ENCODE results near the gene NUTF2.

The NUTF2 gene

GRCh38 chr16:67901734-67902133 is 55.0 kb downstream of the NUTF2 start:
- Histone ChIP-seq H2AFZ (ENCODE audit: low read length) (no peak overlapping the region), H4K20me1 (ENCODE audit: insufficient read depth, low read length) (no peaks in the 10 kb centered on the region), H3K4me3 (ENCODE audit: low read depth, low read length, poor library complexity, severe bottlenecking) (no peak overlapping the region), H3F3A (ENCODE audit: insufficient read depth, low read length) (no peaks in the 10 kb centered on the region), H3K9me3 (ENCODE audit: low read length) (no peaks in the 10 kb centered on the region), H3K9ac (ENCODE audit: low read length) (no peak overlapping the region), H3K9me2 (ENCODE audit: low read depth, low read length) (no peaks in the 10 kb centered on the region), H3K4me2 (ENCODE audit: low read length) (no peak overlapping the region), H3K27me3 (ENCODE audit: insufficient read depth, low read length) (no peaks in the 10 kb centered on the region), H3K36me3 (ENCODE audit: insufficient read depth, low read length) (peaks cover 6% of the 10 kb centered on the region; the same call in 1 of the 2 replicates), H3K27ac (ENCODE audit: low read depth, low read length, poor library complexity, severe bottlenecking) (no peak overlapping the region), H3K79me2 (ENCODE audit: insufficient read depth, low read length) (peaks cover 7% of the 10 kb centered on the region; the same call in 1 of the 2 replicates), H3K4me1 (ENCODE audit: insufficient read depth, low read length, severe bottlenecking) (no peaks in the 10 kb centered on the region)
- TF ChIP-seq, protein P1, sequence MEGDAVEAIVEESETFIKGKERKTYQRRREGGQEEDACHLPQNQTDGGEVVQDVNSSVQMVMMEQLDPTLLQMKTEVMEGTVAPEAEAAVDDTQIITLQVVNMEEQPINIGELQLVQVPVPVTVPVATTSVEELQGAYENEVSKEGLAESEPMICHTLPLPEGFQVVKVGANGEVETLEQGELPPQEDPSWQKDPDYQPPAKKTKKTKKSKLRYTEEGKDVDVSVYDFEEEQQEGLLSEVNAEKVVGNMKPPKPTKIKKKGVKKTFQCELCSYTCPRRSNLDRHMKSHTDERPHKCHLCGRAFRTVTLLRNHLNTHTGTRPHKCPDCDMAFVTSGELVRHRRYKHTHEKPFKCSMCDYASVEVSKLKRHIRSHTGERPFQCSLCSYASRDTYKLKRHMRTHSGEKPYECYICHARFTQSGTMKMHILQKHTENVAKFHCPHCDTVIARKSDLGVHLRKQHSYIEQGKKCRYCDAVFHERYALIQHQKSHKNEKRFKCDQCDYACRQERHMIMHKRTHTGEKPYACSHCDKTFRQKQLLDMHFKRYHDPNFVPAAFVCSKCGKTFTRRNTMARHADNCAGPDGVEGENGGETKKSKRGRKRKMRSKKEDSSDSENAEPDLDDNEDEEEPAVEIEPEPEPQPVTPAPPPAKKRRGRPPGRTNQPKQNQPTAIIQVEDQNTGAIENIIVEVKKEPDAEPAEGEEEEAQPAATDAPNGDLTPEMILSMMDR (IDR thresholded peaks at IDR 0.05; ENCODE audit: low read length): no peak

DNA sequence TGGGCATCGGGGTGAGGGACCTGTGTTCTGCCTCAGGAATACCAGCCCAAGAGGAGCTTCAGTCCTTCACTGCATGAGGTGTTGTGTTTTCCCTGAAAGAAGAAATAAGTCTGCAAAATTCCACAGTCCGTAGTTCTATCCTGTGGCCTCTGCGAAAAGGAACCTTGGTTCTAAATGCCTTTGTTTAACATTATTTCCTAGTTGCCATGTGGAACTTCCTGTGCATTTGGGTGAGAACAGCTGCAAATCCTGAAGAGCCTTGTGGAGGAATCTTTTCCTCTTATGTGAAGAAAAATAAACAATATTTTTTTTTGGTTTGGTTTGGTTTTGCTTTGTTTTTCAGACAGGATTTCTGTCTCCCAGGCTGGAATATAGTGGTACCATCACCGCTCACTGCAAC is 56.1 kb downstream of the NUTF2 start:
- TF ChIP-seq EZH2 (IDR thresholded peaks at IDR 0.05; ENCODE audit: borderline replicate concordance, low read length): no peak
- TF ChIP-seq, protein P1 (IDR thresholded peaks at IDR 0.05; ENCODE audit: low read length): no peak
- no peaks in the 10 kb centered on the region for H3K4me1 ChIP-seq (ENCODE audit: insufficient read depth, low read length, severe bottlenecking)
- no peak overlapping the region for H3K4me3 ChIP-seq (ENCODE audit: low read depth, low read length, poor library complexity, severe bottlenecking)
- H3K79me2 ChIP-seq (ENCODE audit: insufficient read depth, low read length): no peaks in the 10 kb centered on the region
- no peak overlapping the region for H3K9ac ChIP-seq (ENCODE audit: low read length)
- no peaks in the 10 kb centered on the region for H3F3A ChIP-seq (ENCODE audit: insufficient read depth, low read length)
- H3K9me2 ChIP-seq (ENCODE audit: low read depth, low read length): no peaks in the 10 kb centered on the region
- H4K20me1 ChIP-seq (ENCODE audit: insufficient read depth, low read length): no peaks in the 10 kb centered on the region
- H3K36me3 ChIP-seq (ENCODE audit: insufficient read depth, low read length): peaks cover 6% of the 10 kb centered on the region; the same call in 1 of the 2 replicates
- H3K27me3 ChIP-seq (ENCODE audit: insufficient read depth, low read length): no peaks in the 10 kb centered on the region
- H3K27ac ChIP-seq (ENCODE audit: low read depth, low read length, poor library complexity, severe bottlenecking): no peak overlapping the region
- no peak overlapping the region for H2AFZ ChIP-seq (ENCODE audit: low read length)
- H3K9me3 ChIP-seq (ENCODE audit: low read length): no peaks in the 10 kb centered on the region
- H3K4me2 ChIP-seq (ENCODE audit: low read length): no peak overlapping the region

DNA sequence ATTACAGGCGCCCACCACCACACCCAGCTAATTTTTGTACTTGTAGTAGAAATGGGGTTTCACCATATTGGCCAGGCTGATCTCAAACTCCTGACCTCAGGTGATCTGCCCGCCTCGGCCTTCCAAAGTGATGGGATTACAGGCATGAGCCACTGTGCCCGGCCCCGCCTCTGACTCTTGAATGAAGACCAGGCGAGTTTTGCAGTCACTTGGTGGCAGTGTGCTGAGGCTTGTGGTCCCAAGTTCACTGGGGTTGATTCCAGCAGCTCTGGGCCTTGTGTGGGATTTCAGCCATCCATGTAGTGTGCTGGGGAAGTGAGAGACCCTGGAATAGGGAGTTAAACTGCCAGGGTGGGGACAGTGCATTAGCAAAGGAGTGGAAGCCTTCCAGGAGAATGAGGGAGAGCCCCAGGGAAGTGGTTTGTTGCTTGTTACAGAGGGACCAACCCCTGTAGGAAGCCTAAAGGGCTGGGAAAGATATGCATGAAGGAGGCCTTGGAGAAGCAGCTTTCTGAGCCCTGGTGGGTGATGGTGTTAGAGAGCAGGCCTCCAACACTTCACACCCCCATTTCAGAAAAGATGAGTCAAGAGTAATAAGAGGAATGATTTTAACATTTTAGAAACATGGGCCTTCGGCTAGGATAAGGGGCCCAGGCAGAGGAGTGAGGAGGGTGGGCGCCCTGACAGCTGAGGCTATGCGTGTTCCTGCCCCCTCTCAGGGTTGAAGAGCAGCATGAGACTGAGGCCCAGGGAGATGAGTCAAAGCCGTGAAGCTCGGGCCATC is 60.9 kb downstream of the NUTF2 start:
- Histone ChIP-seq H3K27me3 (ENCODE audit: insufficient read depth, low read length) (no peaks in the 10 kb centered on the region), H3K9me3 (ENCODE audit: low read length) (no peaks in the 10 kb centered on the region), H3K36me3 (ENCODE audit: insufficient read depth, low read length) (peaks cover 24% of the 10 kb centered on the region), H3K27ac (ENCODE audit: low read depth, low read length, poor library complexity, severe bottlenecking) (no peak overlapping the region), H4K20me1 (ENCODE audit: insufficient read depth, low read length) (no peaks in the 10 kb centered on the region), H3K9me2 (ENCODE audit: low read depth, low read length) (no peaks in the 10 kb centered on the region), H3K4me2 (ENCODE audit: low read length) (no peak overlapping the region), H3K4me3 (ENCODE audit: low read depth, low read length, poor library complexity, severe bottlenecking) (no peak overlapping the region), H3K4me1 (ENCODE audit: insufficient read depth, low read length, severe bottlenecking) (no peaks in the 10 kb centered on the region), H3K79me2 (ENCODE audit: insufficient read depth, low read length) (no peaks in the 10 kb centered on the region), H3K9ac (ENCODE audit: low read length) (no peak overlapping the region), H3F3A (ENCODE audit: insufficient read depth, low read length) (no peaks in the 10 kb centered on the region), H2AFZ (ENCODE audit: low read length) (no peak overlapping the region)
- TF ChIP-seq, protein P1 (IDR thresholded peaks at IDR 0.05; ENCODE audit: low read length): no peak
- no peak for TF ChIP-seq EZH2 (IDR thresholded peaks at IDR 0.05; ENCODE audit: borderline replicate concordance, low read length)

Data from OCI-LY1 (cell line).